Dendritic cell treated with granulocyte-macrophage colony-stimulating factor and Interleukin-4, amounts not matched to agents 40 ng/mL and 50 ng/mL, for 4 days (primary cell): ENCODE data around the gene SLC22A1.
"Not testable (repeated sequence)": the region's sequence is repeated elsewhere in the genome, so short reads cannot be mapped to it uniquely, and the experiment has no call there.

ENCODE experiments used
- H3K27ac Mint-ChIP-seq: one replicate; pipeline ENCODE4 v1.8.0; 2022; ENCODE audit warnings: mild to moderate bottlenecking, mixed read lengths
- H3K27me3 Mint-ChIP-seq: one replicate; pipeline ENCODE4 v1.8.0; 2022; ENCODE audit warnings: mild to moderate bottlenecking, mixed read lengths
- H3K36me3 Mint-ChIP-seq: one replicate; pipeline ENCODE4 v1.8.0; 2022; ENCODE audit warnings: low read depth, mixed read lengths
- H3K4me1 Mint-ChIP-seq: one replicate; pipeline ENCODE4 v1.8.0; 2022; ENCODE audit warnings: low read depth, mixed read lengths
- H3K4me3 Mint-ChIP-seq: one replicate; pipeline ENCODE4 v1.8.0; 2022; ENCODE audit warnings: mild to moderate bottlenecking, moderate library complexity, mixed read lengths
- H3K9me3 Mint-ChIP-seq: one replicate; pipeline ENCODE4 v1.8.0; 2022; ENCODE audit warnings: mixed read lengths
- intact Hi-C: fragments of 100-400 bp; cut with micrococcal nuclease; formaldehyde crosslinking; loops from one replicate; pipeline ENCODE4 v1.15.0; 2022

The SLC22A1 gene

DNA sequence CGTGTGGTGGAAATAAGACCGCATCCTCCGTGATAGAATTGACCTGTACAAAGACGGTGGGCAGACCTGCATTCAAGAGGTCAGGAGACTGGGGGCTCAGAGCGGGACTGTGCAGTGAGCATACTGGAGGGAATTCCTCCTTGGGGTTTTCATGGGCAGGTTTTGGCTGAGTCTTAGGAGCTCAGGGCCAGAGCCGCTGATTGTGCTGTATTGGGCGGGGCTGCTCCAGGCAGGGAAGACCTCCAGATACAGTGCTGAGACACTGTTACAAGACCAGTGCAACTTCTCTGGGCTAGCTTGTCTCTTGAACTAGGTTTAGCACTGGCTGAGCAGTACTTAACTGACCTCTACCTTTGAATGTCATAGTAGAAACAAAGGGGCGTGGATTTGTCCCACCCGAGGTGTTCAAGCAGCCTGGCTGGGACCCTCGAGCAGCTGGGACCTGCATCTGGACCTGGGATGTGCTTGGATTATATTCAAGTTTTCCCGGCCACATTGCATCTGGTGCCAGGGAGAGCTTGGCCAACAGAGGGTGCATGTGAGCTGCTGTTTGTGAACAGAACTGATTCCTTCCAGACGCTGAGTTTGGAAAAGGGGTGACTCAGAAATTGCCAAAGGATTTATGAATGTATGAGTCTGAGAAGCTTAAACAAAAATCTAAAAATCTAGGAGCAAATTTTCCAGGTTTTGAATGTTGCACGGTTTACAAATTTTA lies 33.4 kb upstream of the SLC22A1 start:
- no peak overlapping the region for H3K4me3 Mint-ChIP-seq
- peaks cover 100% of the 10 kb centered on the region for H3K36me3 Mint-ChIP-seq
- peaks cover 5% of the 10 kb centered on the region for H3K4me1 Mint-ChIP-seq
- no peaks in the 10 kb centered on the region for H3K9me3 Mint-ChIP-seq
- no peaks in the 10 kb centered on the region for H3K27me3 Mint-ChIP-seq
- intact Hi-C loops: loop anchor here (10.0 kb wide), 1 partner anchor 313 kb away; no protein-coding TSS in a partner anchor
- H3K27ac Mint-ChIP-seq: no peak overlapping the region

DNA sequence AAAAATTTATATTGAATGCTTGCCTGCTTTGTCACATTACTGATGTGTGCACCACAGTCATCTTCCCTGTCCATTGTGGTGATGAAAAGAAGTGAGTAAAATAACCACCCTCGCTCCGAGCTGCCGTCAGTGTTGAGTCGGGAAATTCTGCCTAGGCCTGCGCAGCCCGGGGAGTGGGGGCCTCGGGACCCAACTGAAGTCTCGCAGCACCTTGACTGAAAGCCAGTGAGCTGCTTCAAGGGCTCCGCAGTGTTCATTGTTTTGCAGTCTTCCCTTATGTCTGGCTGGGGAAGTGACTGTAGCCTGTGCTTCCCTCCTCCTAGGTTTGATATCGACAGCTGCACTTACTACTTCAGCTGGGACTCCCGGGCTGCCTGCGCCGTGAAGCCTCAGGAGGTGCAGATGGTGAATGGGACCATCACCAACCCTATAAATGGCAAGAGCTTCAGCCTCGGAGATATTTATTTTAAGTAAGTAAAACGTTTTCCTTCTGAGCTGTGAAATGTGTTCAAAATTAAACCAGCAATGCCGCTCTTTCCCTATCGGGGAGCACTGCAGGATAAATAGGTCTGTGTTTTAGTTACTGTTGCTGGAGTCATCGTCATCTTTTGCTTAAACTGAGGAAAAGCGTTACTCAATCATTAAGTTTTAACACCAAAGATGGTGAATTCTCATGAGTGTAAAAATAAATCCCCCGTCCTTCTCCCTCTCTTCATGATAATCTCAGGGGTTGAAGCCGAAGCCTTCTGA lies 32.7 kb upstream of the SLC22A1 start:
- Mint-ChIP-seq H3K9me3 (no peaks in the 10 kb centered on the region), H3K4me1 (peaks cover 5% of the 10 kb centered on the region), H3K27me3 (no peaks in the 10 kb centered on the region), H3K27ac (no peak overlapping the region), H3K36me3 (peaks cover 100% of the 10 kb centered on the region), H3K4me3 (no peak overlapping the region)
- intact Hi-C loops: loop anchor here (10.0 kb wide), 1 partner anchor 314 kb away; no protein-coding TSS in a partner anchor

- H3K4me3 Mint-ChIP-seq: no peak overlapping the region
- peaks cover 100% of the 10 kb centered on the region for H3K36me3 Mint-ChIP-seq
- no peaks in the 10 kb centered on the region for H3K9me3 Mint-ChIP-seq
- peaks cover 5% of the 10 kb centered on the region for H3K4me1 Mint-ChIP-seq
- no peaks in the 10 kb centered on the region for H3K27me3 Mint-ChIP-seq
- intact Hi-C loops: loop anchor here (10.0 kb wide), 1 partner anchor 315 kb away; no protein-coding TSS in a partner anchor
- no peak overlapping the region for H3K27ac Mint-ChIP-seq
Observed at GRCh38 chr6:160089534-160089897, 32.1 kb upstream of the SLC22A1 start.

DNA sequence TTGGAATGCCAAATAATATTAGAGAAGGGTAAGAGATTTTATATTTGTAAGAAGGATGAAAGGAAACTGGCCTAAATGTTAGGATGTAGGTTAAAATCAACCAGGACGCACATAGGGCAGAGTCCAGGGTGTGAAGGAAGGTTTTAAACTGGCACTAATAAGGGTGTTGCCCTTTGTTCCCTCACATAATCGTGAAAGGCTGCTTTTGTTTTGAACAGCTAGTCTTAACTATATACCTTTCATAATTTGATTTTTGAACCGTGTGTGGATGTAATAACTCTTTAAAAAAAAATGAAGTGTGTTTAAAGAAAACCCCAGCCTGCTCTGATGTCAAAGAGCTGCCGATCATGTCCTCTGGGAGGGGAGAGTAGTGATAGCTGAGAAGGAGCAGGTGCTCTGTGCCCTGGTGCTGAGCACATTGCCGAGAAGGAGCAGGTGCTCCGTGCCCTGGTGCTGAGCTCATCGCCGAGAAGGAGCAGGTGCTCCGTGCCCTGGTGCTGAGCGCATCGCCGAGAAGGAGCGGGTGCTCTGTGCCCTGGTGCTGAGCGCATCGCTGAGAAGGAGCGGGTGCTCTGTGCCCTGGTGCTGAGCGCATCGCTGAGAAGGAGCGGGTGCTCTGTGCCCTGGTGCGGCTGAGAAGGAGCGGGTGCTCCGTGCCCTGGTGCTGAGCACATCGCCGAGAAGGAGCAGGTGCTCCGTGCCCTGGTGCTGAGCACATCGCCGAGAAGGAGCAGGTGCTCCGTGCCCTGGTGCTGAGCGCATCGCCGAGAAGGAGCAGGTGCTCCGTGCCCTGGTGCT lies 31.0 kb upstream of the SLC22A1 start:
- intact Hi-C loops, H3K9me3 Mint-ChIP-seq, H3K4me3 Mint-ChIP-seq, H3K4me1 Mint-ChIP-seq, H3K27ac Mint-ChIP-seq, H3K27me3 Mint-ChIP-seq: not testable (repeated sequence)
- peaks cover 100% of the 10 kb centered on the region for H3K36me3 Mint-ChIP-seq

- H3K27me3 Mint-ChIP-seq, H3K4me3 Mint-ChIP-seq, H3K27ac Mint-ChIP-seq, H3K9me3 Mint-ChIP-seq, intact Hi-C loops, H3K4me1 Mint-ChIP-seq: not testable (repeated sequence)
- peaks cover 100% of the 10 kb centered on the region for H3K36me3 Mint-ChIP-seq
Observed at GRCh38 chr6:160092176-160092575, 29.4 kb upstream of the SLC22A1 start.

GRCh38 chr6:160092602-160093001 lies 29.0 kb upstream of the SLC22A1 start:
- H3K36me3 Mint-ChIP-seq: peaks cover 100% of the 10 kb centered on the region
- no peak overlapping the region for H3K27ac Mint-ChIP-seq
- no peaks in the 10 kb centered on the region for H3K9me3 Mint-ChIP-seq
- no peak overlapping the region for H3K4me3 Mint-ChIP-seq
- intact Hi-C loops: no loop called here
- no peaks in the 10 kb centered on the region for H3K27me3 Mint-ChIP-seq
- H3K4me1 Mint-ChIP-seq: no peaks in the 10 kb centered on the region

DNA sequence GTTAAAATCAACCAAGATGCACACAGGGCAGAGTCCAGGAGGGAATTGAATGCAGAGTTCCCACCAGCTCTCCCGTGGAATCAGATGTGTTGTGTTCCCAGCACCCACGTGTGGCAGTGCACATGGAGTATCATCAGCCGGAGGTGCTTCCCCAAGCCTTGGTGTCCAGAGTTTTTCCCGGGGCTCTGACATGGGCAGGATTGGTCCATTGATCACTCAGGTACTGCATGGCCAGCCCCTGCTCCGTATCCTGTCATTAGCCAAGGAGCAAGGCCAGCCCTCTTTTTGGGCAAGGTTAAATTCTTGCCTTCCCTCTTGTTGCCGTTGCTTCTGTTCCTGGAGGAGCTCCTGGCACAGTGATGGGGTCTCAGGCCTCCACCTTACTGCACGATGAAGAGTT lies 28.6 kb upstream of the SLC22A1 start:
- H3K9me3 Mint-ChIP-seq: no peaks in the 10 kb centered on the region
- no peak overlapping the region for H3K4me3 Mint-ChIP-seq
- H3K27me3 Mint-ChIP-seq: no peaks in the 10 kb centered on the region
- H3K36me3 Mint-ChIP-seq: peaks cover 100% of the 10 kb centered on the region
- no peak overlapping the region for H3K27ac Mint-ChIP-seq
- no peaks in the 10 kb centered on the region for H3K4me1 Mint-ChIP-seq
- intact Hi-C loops: no loop called here

GRCh38 chr6:160093946-160094345 lies 27.7 kb upstream of the SLC22A1 start:
- Mint-ChIP-seq H3K36me3 (peaks cover 100% of the 10 kb centered on the region), H3K4me1 (peaks cover 3% of the 10 kb centered on the region), H3K27me3 (no peaks in the 10 kb centered on the region), H3K4me3 (no peak overlapping the region), H3K9me3 (no peaks in the 10 kb centered on the region), H3K27ac (no peak overlapping the region)
- intact Hi-C loops: no loop called here

DNA sequence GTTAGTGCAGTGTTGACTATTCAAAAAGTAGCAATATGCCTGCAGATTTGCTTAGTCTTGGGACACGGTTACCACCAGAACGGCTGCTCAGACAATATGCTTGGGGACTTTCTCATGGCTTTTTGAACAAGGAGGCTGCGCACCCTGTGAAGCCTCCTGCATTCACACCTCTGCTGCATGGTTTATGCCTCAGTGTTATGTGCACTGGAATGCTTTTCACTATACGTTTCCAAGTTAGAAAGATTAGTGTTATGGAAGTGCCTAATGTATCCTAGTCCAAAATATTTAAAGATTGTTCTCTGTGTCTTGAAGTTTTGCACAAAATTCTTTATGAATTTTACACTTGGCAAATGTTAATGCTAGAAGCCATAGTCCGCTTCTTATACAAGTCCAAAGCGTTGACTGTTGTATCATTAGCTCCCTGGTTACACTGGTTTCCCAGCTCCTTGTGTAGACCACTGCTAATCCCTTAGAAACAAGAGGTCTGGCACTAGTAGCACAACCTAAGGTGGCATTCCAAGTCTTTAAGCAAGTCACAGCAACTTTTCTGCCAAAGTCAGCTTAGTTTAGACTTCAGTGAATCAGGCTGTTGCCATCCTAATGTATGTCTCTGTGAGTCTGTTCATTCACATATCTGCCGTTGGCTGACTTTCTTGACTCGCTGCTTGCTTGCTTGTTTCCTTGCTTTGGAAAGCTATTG lies 26.3 kb upstream of the SLC22A1 start:
- no peak overlapping the region for H3K4me3 Mint-ChIP-seq
- no peaks in the 10 kb centered on the region for H3K27me3 Mint-ChIP-seq
- no peak overlapping the region for H3K27ac Mint-ChIP-seq
- intact Hi-C loops: no loop called here
- peaks cover 94% of the 10 kb centered on the region for H3K36me3 Mint-ChIP-seq
- peaks cover 17% of the 10 kb centered on the region for H3K4me1 Mint-ChIP-seq
- H3K9me3 Mint-ChIP-seq: no peaks in the 10 kb centered on the region

- Mint-ChIP-seq H3K4me3 (no peak overlapping the region), H3K9me3 (no peaks in the 10 kb centered on the region), H3K27me3 (no peaks in the 10 kb centered on the region), H3K27ac (peak overlapping the region; percentile 68), H3K4me1 (peaks cover 28% of the 10 kb centered on the region), H3K36me3 (peaks cover 88% of the 10 kb centered on the region)
- intact Hi-C loops: loop anchor here (5.0 kb wide), 1 partner anchor 239 kb away; no protein-coding TSS in a partner anchor
Observed at GRCh38 chr6:160101277-160102205, 20.1 kb upstream of the SLC22A1 start.

GRCh38 chr6:160102399-160102798 lies 19.2 kb upstream of the SLC22A1 start:
- Mint-ChIP-seq H3K4me3 (no peak overlapping the region), H3K36me3 (peaks cover 88% of the 10 kb centered on the region), H3K9me3 (no peaks in the 10 kb centered on the region), H3K27me3 (no peaks in the 10 kb centered on the region), H3K27ac (no peak overlapping the region), H3K4me1 (peaks cover 28% of the 10 kb centered on the region)
- intact Hi-C loops: loop anchor here (5.0 kb wide), 1 partner anchor 240 kb away; no protein-coding TSS in a partner anchor

- Mint-ChIP-seq H3K27ac (no peak overlapping the region), H3K27me3 (no peaks in the 10 kb centered on the region), H3K4me1 (peaks cover 28% of the 10 kb centered on the region), H3K4me3 (no peak overlapping the region), H3K36me3 (peaks cover 88% of the 10 kb centered on the region), H3K9me3 (no peaks in the 10 kb centered on the region)
- intact Hi-C loops: loop anchor here (5.0 kb wide), 1 partner anchor 241 kb away; no protein-coding TSS in a partner anchor
Observed at GRCh38 chr6:160102956-160103824, 18.4 kb upstream of the SLC22A1 start.
